Measurements from ENCODE around the gene CAPZB.

DNA sequence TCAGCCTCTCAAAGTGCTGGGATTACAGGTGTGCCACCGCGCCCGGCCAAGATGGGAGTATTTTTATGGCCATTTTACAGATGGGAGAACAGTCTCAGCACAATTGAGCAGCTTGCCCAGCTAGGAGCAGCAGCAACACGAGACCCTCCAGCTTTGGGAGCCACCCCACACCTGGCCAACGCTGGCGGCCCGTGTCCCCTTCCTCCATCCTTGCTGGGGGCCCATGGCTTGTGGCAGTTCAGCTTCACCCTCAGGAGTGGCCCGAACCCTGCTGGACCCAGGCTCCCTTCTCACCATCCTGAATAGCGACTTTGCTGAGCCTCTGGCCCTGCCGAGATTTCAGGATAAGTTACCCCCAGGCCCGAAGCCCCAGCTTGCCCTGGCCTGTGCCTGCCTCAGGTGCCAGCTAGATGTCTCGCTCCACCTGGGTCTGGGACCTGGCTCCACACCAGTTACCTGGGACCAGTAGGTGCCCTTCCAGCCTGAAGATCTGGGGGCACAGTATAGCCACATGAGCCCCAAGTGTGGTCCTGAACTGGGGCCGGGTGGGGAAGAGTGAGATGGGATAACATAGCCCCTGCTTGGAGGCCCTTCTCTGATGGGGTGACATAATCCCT is 154.0 kb downstream of the CAPZB start:
- TF ChIP-seq YY1 (IDR thresholded peaks at IDR 0.05; ENCODE audit: low read depth) (no peak), GABPA (IDR thresholded peaks at IDR 0.05; ENCODE audit: low read depth) (no peak)

Data from SK-N-SH (cell line).